ENCODE data around the gene IKZF2. TPM values are rescaled to one million over a fixed set of nuclear protein-coding genes. Genes with fewer than 3 reads are reported as not detected.

IKZF2 gene
- total RNA-seq, 1 experiment from 2014 or later, result 3.0 TPM

- Histone ChIP-seq H3K4me1 (ENCODE audit: insufficient read depth, low read length) (no peaks in the 10 kb centered on the region), H3K27ac (ENCODE audit: insufficient read length, low read depth, low read length) (no peak overlapping the region), H2BK12ac (ENCODE audit: insufficient read length, low read depth, low read length) (no peak overlapping the region), H2BK15ac (ENCODE audit: low read depth, low read length) (no peak overlapping the region), H3K79me1 (ENCODE audit: insufficient read depth, low read depth, low read length, poor library complexity, severe bottlenecking) (no peaks in the 10 kb centered on the region), H4K91ac (ENCODE audit: insufficient read length, low read depth, low read length) (no peak overlapping the region), H4K8ac (replicated peaks; ENCODE audit: insufficient read length, low read depth, low read length) (no peak overlapping the region), H3K23ac (ENCODE audit: insufficient read length, low read depth, low read length) (no peak overlapping the region), H3K14ac (ENCODE audit: insufficient read depth, low read length) (no peak overlapping the region), H3K9ac (ENCODE audit: extremely low read depth, insufficient read length, low read length) (no peak overlapping the region), H2BK20ac (ENCODE audit: low read depth, low read length, poor library complexity, severe bottlenecking) (no peak overlapping the region), H3K23me2 (ENCODE audit: insufficient read length, low read depth, low read length, poor library complexity, severe bottlenecking) (peaks cover 2% of the 10 kb centered on the region), H2BK120ac (ENCODE audit: low read depth, low read length, poor library complexity, severe bottlenecking) (no peak overlapping the region), H3T11ph (ENCODE audit: low read length) (no peak overlapping the region), H2BK5ac (ENCODE audit: insufficient read length, low read length) (no peak overlapping the region), H3K4me2 (ENCODE audit: insufficient read depth, insufficient read length, low read length) (peak overlapping the region; percentile 85), H3K9me3 (ENCODE audit: control insufficient read depth, low read depth, low read length) (no peaks in the 10 kb centered on the region), H3K4ac (ENCODE audit: low read depth, low read length) (no peak overlapping the region), H3K18ac (ENCODE audit: insufficient read length, low read depth, low read length) (no peak overlapping the region), H3K56ac (ENCODE audit: insufficient read length, low read depth, low read length) (no peak overlapping the region), H2AFZ (ENCODE audit: low read length) (no peak overlapping the region), H2AK5ac (ENCODE audit: insufficient read length, low read length) (no peak overlapping the region), H3K27me3 (ENCODE audit: insufficient read depth, low read length) (no peaks in the 10 kb centered on the region), H3K79me2 (ENCODE audit: insufficient read depth, low read length) (no peaks in the 10 kb centered on the region), H4K20me1 (ENCODE audit: control insufficient read depth, insufficient read depth, insufficient read length) (no peaks in the 10 kb centered on the region), H4K5ac (ENCODE audit: insufficient read length, low read depth, low read length) (no peak overlapping the region)
- H3K4me3 Mint-ChIP-seq, result peak overlapping the region; percentile 86 to 90
- no peaks in the 10 kb centered on the region for H3K9me3 Mint-ChIP-seq
- H3K27ac Mint-ChIP-seq, result peak overlapping the region in 1 of 3 experiments; percentile 90; a peak in 1 of 7 replicates
- no peaks in the 10 kb centered on the region for H3K36me3 Mint-ChIP-seq (ENCODE audit: insufficient read depth in 1 of 3, low read depth in 3 of 3)
- no CpG with 5 or more reads among the region's 3 CpGs for WGBS (ENCODE audit: extremely low coverage, insufficient read length, low lambda C conversion rate)
- no peak for DNase-seq
- peaks cover 28 to 36% of the 10 kb centered on the region in 2 experiments for H3K4me1 Mint-ChIP-seq
- TF ChIP-seq CTCF (conservative IDR thresholded peaks at IDR 0.05), result no peak
- peaks cover 9% of the 10 kb centered on the region for H3K27me3 Mint-ChIP-seq (ENCODE audit: low read depth)
These were observed 2.0 kb downstream of the IKZF2 start for GRCh38 chr2:213149294-213149875.
